Pancreas (tissue), 10 donors: ENCODE measurements around the gene IMMP1L. TPM values are rescaled to one million over a fixed set of nuclear protein-coding genes. Genes with fewer than 3 reads are reported as not detected.

Source experiments
- ATAC-seq, 4 donors: fragments of 200-7000 bp; cut with Tn5 transposase; one replicate each; pipeline versions ENCODE4 v1.8.0 to v1.9.1; 2020; ENCODE audit warnings: mild to moderate bottlenecking in 4 of 4, moderate library complexity in 4 of 4
- DNase-seq, 6 donors: peaks; one replicate each; pipeline ENCODE4 v3.0.0-alpha.2; 2020
- FAIRE-seq: peaks from 2 replicates; lab custom pipeline; 2012; peaks lifted over from hg19 to GRCh38; lab: Jason Lieb, UNC
- H3K27ac ChIP-seq, 4 donors: fragments of 200-600 bp; sonication (generic); 1 replicate in 3 of 4; 2 replicates in 1 of 4; pipeline versions ENCODE4 v1.5.0 to v1.8.0; 2020
- H3K27me3 ChIP-seq, 4 donors: fragments of 200-600 bp; one replicate each; pipeline ENCODE4 v1.8.0; 2021
- H3K36me3 ChIP-seq, 3 donors: fragments of 200-600 bp; sonication (generic) in 1 of 3; one replicate each; pipeline versions ENCODE4 v1.5.0 to v1.8.0; 2020 to 2021
- H3K4me1 ChIP-seq, 3 donors: fragments of 200-600 bp; one replicate each; pipeline ENCODE4 v1.8.0; 2021
- H3K4me3 ChIP-seq, 4 donors: fragments of 200-600 bp; sonication (generic) in 2 of 4; one replicate each; pipeline versions ENCODE4 v1.5.0 to v1.8.0; 2020 to 2021
- H3K9me3 ChIP-seq, 4 donors: fragments of 200-600 bp; one replicate each; pipeline ENCODE4 v1.8.0; 2021
- WGBS, 2 donors: extraction: QIAGEN DNeasy Blood & Tissue Kit; methylation state at CpG; one replicate each; pipeline ENCODE4 v1.1.7; 2013; 5-methylcytosine and 5-hydroxymethylcytosine counted together
- intact Hi-C, 3 donors: fragments of 100-400 bp; cut with DNase I; formaldehyde crosslinking; loops; one replicate each; pipeline versions ENCODE4 v1.11.1 to v1.14.2; 2022
- polyA plus RNA-seq, 2 donors: library from polyadenylated mRNA; stranded (reverse); fragments of 200-250 nt; gene quantifications; one replicate each; pipeline ENCODE4 v1.2.3, GENCODE V29; 2013
- total RNA-seq, 6 donors: library from RNA; stranded (reverse); fragmentation: NEBNext Ultra II Directional in 4 of 6; extraction: Animal tissue kit (Norgen Biotek cat#: 25700) in 4 of 6; gene quantifications; one replicate each; pipeline versions ENCODE4 v1.2.1 to v1.2.4, GENCODE V29; 2021 to 2023
- TF ChIP-seq, protein P1 (sequence below), 4 donors: fragments of 200-600 bp; sonication (generic) in 3 of 4; IDR thresholded peaks; one replicate each; pipeline versions ENCODE4 v1.5.0 to v1.8.0; 2021; ENCODE audit warnings: antibody characterized with exemption in 4 of 4
- donor health status: healthy with polysubstance abuse.
- donor health status: DM: no; HTN: no; CAD: no; lungs with moderate emphysema.
- donor health status: DM: no; HTN: no; CAD: no.
- donor health status: control.
- donor health status: control.
- donor health status: Bipolar disorder and iron deficiency.
- donor health status: DM: yes; HTN: yes; CAD: no.
- donor health status: DM: no; HTN: no; CAD: no.
- donor health status: DM: no; HTN: no; CAD: no.
- donor health status: DM: yes; HTN: yes; CAD: no.

Gene IMMP1L
- total and polyA plus RNA-seq, 8 donors: 6.3 to 55.7 (median 12.8) TPM

DNA sequence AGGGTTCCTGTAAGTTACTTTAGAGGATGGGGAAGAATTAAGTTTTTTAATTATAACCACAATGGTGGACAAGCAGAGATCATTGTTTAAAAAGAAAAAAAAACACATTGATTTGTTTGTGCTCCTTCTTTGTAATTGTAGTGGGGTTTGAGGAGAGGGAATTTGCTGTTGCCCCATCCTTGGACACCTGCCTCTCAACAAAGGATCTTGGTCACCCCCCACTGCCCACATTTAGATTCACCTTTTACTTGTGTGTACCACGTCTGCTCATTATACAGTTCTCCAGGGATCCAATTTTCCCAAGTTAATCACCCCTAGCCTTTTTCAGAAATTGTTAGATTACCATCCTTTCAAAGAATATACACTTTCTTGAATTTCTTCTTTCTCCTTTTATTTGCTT is 86.7 kb downstream of the IMMP1L start:
- DNase-seq: no peak
- 94 to 100% methylated on average over 1 of the region's 1 CpG for WGBS, 2 donors
- intact Hi-C loops: no loop called here
- Histone ChIP-seq H3K27ac (no peak overlapping the region), H3K4me3 (no peak overlapping the region), H3K36me3 (no peaks in the 10 kb centered on the region), H3K27me3 (no peaks in the 10 kb centered on the region), H3K9me3 (no peaks in the 10 kb centered on the region), H3K4me1 (no peaks in the 10 kb centered on the region)
- no peak for FAIRE-seq
- no peak for ATAC-seq
- TF ChIP-seq, protein P1, sequence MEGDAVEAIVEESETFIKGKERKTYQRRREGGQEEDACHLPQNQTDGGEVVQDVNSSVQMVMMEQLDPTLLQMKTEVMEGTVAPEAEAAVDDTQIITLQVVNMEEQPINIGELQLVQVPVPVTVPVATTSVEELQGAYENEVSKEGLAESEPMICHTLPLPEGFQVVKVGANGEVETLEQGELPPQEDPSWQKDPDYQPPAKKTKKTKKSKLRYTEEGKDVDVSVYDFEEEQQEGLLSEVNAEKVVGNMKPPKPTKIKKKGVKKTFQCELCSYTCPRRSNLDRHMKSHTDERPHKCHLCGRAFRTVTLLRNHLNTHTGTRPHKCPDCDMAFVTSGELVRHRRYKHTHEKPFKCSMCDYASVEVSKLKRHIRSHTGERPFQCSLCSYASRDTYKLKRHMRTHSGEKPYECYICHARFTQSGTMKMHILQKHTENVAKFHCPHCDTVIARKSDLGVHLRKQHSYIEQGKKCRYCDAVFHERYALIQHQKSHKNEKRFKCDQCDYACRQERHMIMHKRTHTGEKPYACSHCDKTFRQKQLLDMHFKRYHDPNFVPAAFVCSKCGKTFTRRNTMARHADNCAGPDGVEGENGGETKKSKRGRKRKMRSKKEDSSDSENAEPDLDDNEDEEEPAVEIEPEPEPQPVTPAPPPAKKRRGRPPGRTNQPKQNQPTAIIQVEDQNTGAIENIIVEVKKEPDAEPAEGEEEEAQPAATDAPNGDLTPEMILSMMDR (IDR thresholded peaks at IDR 0.05): no peak

DNA sequence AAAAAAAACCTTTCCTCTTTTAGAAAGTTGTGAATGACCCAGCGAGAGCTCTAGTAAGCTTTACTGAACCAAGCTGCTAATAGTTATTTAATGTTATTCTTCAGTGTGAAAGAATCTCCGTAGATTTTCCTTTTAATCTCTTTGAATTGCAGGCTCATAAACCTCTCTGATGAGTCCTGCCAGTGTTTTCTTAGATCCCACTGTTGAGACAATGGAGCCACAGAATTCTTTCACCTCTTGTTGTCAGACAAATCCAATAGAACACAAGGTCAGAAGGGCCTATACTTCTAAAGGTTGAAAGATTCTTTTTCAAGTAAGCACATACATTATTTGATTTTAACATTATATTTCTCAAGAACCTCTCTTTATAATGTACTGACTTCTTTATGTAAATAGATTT is 87.6 kb downstream of the IMMP1L start:
- Histone ChIP-seq H3K36me3 (no peaks in the 10 kb centered on the region), H3K4me3 (no peak overlapping the region), H3K27me3 (no peaks in the 10 kb centered on the region), H3K27ac (no peak overlapping the region), H3K4me1 (no peaks in the 10 kb centered on the region), H3K9me3 (no peaks in the 10 kb centered on the region)
- DNase-seq (no peak), FAIRE-seq (no peak), ATAC-seq (no peak)
- WGBS, 2 donors: 75 to 76% methylated on average over 2 of the region's 2 CpGs
- intact Hi-C loops: no loop called here
- TF ChIP-seq, protein P1 (IDR thresholded peaks at IDR 0.05): no peak

DNA sequence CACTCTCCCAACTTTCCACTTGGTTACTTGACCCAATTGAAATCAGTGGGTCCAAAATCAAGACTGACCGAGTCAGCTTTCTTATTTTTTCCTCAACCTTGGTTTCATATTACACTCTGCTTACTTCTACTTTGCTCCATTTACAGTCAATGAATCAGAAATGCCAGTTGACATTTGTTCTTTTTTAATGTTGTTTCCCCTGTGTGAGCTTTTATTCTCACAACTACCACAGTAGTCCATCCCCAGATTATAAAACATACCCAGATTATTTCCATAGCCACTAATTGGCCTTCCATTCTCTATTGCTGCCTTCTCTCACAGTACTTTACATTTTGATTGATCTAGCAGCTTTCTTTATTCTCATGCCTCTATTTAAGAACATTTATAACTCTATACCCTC is 89.8 kb downstream of the IMMP1L start:
- Histone ChIP-seq H3K36me3 (no peaks in the 10 kb centered on the region), H3K27me3 (no peaks in the 10 kb centered on the region), H3K4me3 (no peak overlapping the region), H3K4me1 (no peaks in the 10 kb centered on the region), H3K9me3 (no peaks in the 10 kb centered on the region), H3K27ac (no peak overlapping the region)
- 46 to 72% methylated on average over 1 of the region's 1 CpG for WGBS, 2 donors
- intact Hi-C loops: no loop called here
- DNase-seq: no peak
- no peak for FAIRE-seq
- TF ChIP-seq, protein P1 (IDR thresholded peaks at IDR 0.05): no peak
- no peak for ATAC-seq

DNA sequence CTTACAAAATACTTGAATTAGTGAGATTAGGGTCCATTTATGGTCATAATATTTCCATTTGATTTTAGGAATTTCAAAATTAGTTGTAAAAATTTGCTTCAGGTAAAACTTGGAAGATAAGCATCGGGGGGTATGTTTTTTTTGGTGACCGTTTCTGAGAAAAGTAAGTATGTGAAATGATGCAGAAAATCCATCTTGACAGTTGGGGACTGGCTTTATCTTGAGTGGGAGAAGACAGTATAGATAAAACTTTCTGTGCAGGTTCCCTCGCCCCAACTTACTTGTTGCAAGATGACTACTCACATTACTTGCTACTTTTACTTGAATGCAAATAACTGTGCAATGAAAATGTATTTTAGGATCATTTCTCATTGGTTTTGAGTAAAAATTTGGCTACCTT is 90.3 kb downstream of the IMMP1L start:
- H3K4me1 ChIP-seq: no peaks in the 10 kb centered on the region
- DNase-seq (no peak), ATAC-seq (no peak), FAIRE-seq (no peak)
- no peaks in the 10 kb centered on the region for H3K9me3 ChIP-seq
- WGBS, 2 donors: 91 to 92% methylated on average over 3 of the region's 3 CpGs
- no peaks in the 10 kb centered on the region for H3K27me3 ChIP-seq
- no peak overlapping the region for H3K4me3 ChIP-seq
- no peak overlapping the region for H3K27ac ChIP-seq
- H3K36me3 ChIP-seq: no peaks in the 10 kb centered on the region
- intact Hi-C loops: no loop called here
- TF ChIP-seq, protein P1 (IDR thresholded peaks at IDR 0.05): no peak

DNA sequence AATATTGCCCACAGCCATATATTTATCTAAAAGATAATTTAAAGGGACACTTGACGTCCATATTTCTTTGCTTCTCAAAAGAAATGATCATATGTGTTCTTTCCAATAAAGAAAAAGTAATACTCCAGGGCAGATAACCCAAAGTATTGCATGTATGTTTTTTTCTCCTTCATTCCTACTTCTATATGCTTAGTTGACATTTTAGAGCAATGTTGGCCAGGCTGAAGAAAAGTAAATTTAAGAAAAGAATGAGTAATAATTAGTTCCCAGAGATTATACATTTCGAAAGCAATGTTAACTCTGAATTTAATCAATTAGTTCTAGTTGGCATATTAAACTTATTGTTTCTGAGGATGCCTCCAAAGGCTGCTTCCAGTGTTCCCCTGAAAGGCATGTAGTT is 91.6 kb downstream of the IMMP1L start:
- Histone ChIP-seq H3K4me1 (no peaks in the 10 kb centered on the region), H3K27me3 (no peaks in the 10 kb centered on the region), H3K36me3 (no peaks in the 10 kb centered on the region), H3K9me3 (no peaks in the 10 kb centered on the region), H3K4me3 (no peak overlapping the region), H3K27ac (no peak overlapping the region)
- ATAC-seq: no peak
- intact Hi-C loops: no loop called here
- 83 to 93% methylated on average over 2 of the region's 2 CpGs for WGBS, 2 donors
- TF ChIP-seq, protein P1 (IDR thresholded peaks at IDR 0.05): no peak
- DNase-seq: no peak
- no peak for FAIRE-seq
